SK-N-SH treated with all-trans-retinoic acid at 6 μM for 48 hours (cell line): ENCODE data around the gene LRAT.

Experiments
- ARNTL ChIP-seq: fragments of 450-650 bp; formaldehyde crosslinking; IDR thresholded peaks from 2 replicates; pipeline ENCODE4 v1.5.0; 2020; ENCODE audit warnings: low read depth, mild to moderate bottlenecking, moderate library complexity, borderline replicate concordance
- CREB5 ChIP-seq: fragments of 250-450 bp; sonication (Bioruptor Pico); IDR thresholded peaks from 2 replicates; pipeline ENCODE4 v1.5.1; 2020; ENCODE audit warnings: low read depth, mild to moderate bottlenecking, moderate library complexity
- CSDC2 ChIP-seq: fragments of 250-450 bp; sonication (Bioruptor Pico); IDR thresholded peaks from 2 replicates; pipeline ENCODE4 v1.5.0; 2020; ENCODE audit warnings: mild to moderate bottlenecking, moderate library complexity
- CSRNP3 ChIP-seq: fragments of 250-450 bp; sonication (Bioruptor Pico); IDR thresholded peaks from 2 replicates; pipeline ENCODE4 v1.5.1; 2021; ENCODE audit warnings: mild to moderate bottlenecking, moderate library complexity
- GLIS3 ChIP-seq: fragments of 250-450 bp; sonication (Bioruptor Pico); IDR thresholded peaks from 2 replicates; pipeline ENCODE4 v1.5.0; 2020; ENCODE audit warnings: mild to moderate bottlenecking, moderate library complexity
- PATZ1 ChIP-seq: fragments of 250-450 bp; sonication (Bioruptor Pico); IDR thresholded peaks from 2 replicates; pipeline ENCODE4 v1.8.0; 2020; ENCODE audit warnings: mild to moderate bottlenecking, moderate library complexity, borderline replicate concordance
- POU6F1 ChIP-seq: fragments of 250-450 bp; sonication (Bioruptor Pico); IDR thresholded peaks from 2 replicates; pipeline ENCODE4 v1.8.0; 2021; ENCODE audit warnings: low read depth, mild to moderate bottlenecking, moderate library complexity, borderline replicate concordance
- RARB ChIP-seq: fragments of 250-450 bp; sonication (Bioruptor Pico); IDR thresholded peaks from 2 replicates; pipeline ENCODE4 v1.8.0; 2021; ENCODE audit warnings: mild to moderate bottlenecking, moderate library complexity
- SNAI2 ChIP-seq: fragments of 250-450 bp; sonication (Bioruptor Pico); IDR thresholded peaks from 2 replicates; pipeline ENCODE4 v1.5.0; 2020; ENCODE audit warnings: mild to moderate bottlenecking, moderate library complexity
- TOX ChIP-seq: fragments of 250-450 bp; sonication (Bioruptor Pico); IDR thresholded peaks from 2 replicates; pipeline ENCODE4 v1.8.0; 2021; ENCODE audit warnings: mild to moderate bottlenecking, moderate library complexity, borderline replicate concordance
- ZC3H10 ChIP-seq: fragments of 250-450 bp; sonication (Bioruptor Pico); IDR thresholded peaks from 2 replicates; pipeline ENCODE4 v1.5.1; 2021; ENCODE audit warnings: mild to moderate bottlenecking, moderate library complexity
- ZFP3 ChIP-seq: fragments of 250-450 bp; sonication (Bioruptor Pico); IDR thresholded peaks from 2 replicates; pipeline ENCODE4 v1.5.0; 2020; ENCODE audit warnings: mild to moderate bottlenecking, moderate library complexity
- ZFP30 ChIP-seq: fragments of 450-650 bp; formaldehyde crosslinking; IDR thresholded peaks from 2 replicates; pipeline ENCODE4 v1.5.0; 2022; ENCODE audit warnings: mild to moderate bottlenecking, moderate library complexity

- no peak for TF ChIP-seq CREB5 (CRISPR knock-in tag)
- no peak for TF ChIP-seq PATZ1 (CRISPR knock-in tag)
- no peak for TF ChIP-seq ZC3H10 (CRISPR knock-in tag)
- no peak for TF ChIP-seq TOX (CRISPR knock-in tag)
- TF ChIP-seq CSDC2 (CRISPR knock-in tag) = no peak
- no peak for TF ChIP-seq CSRNP3
- TF ChIP-seq SNAI2 (CRISPR knock-in tag) = no peak
- no peak for TF ChIP-seq GLIS3 (CRISPR knock-in tag)
- no peak for TF ChIP-seq ARNTL (CRISPR knock-in tag)
- TF ChIP-seq POU6F1 (CRISPR knock-in tag) = no peak
- no peak for TF ChIP-seq ZFP3 (CRISPR knock-in tag)
- no peak for TF ChIP-seq ZFP30 (CRISPR knock-in tag)
- no peak for TF ChIP-seq RARB (CRISPR knock-in tag)
These were observed 29.3 kb upstream of the LRAT start for GRCh38 chr4:154714339-154715040.
